ENCODE data around the gene MSRB1.

MSRB1 gene

GRCh38 chr16:1980030-1980769, 37.2 kb upstream of the MSRB1 start:
- TF ChIP-seq ARNT (IDR thresholded peaks at IDR 0.05): no peak
- no peak for TF ChIP-seq BHLHE40 (IDR thresholded peaks at IDR 0.05; ENCODE audit: borderline replicate concordance)
- no peak for TF ChIP-seq FOXM1 (IDR thresholded peaks at IDR 0.05; ENCODE audit: borderline replicate concordance)
- TF ChIP-seq CTBP1 (IDR thresholded peaks at IDR 0.05; ENCODE audit: borderline replicate concordance): no peak
- TF ChIP-seq FOXA1 (IDR thresholded peaks at IDR 0.05): no peak
- TF ChIP-seq ZNF384 (IDR thresholded peaks at IDR 0.05): no peak
- no peak for TF ChIP-seq ELF4 (IDR thresholded peaks at IDR 0.05)
- no peak for TF ChIP-seq LEF1 (IDR thresholded peaks at IDR 0.05; ENCODE audit: borderline replicate concordance)
- TF ChIP-seq SUZ12 (IDR thresholded peaks at IDR 0.05): no peak
- TF ChIP-seq PKNOX1 (IDR thresholded peaks at IDR 0.05): no peak
- TF ChIP-seq SP1 (IDR thresholded peaks at IDR 0.05): no peak
- no peak for TF ChIP-seq NFRKB (IDR thresholded peaks at IDR 0.05)
- TF ChIP-seq TARDBP (IDR thresholded peaks at IDR 0.05): no peak
- TF ChIP-seq HDGF (IDR thresholded peaks at IDR 0.05; ENCODE audit: borderline replicate concordance): no peak
- no peak for TF ChIP-seq L3MBTL2 (conservative IDR thresholded peaks at IDR 0.05)
- TF ChIP-seq FOXK2 (IDR thresholded peaks at IDR 0.05): no peak
- ChIA-PET POLR2A (interaction anchor here (3.5 to 9.2 kb wide), 2 partner anchors 8 to 15 kb away, joined by 27 to 88 read pairs; partner anchors contain the start of genes RNF151, RPS2 and TBL3), CTCF (no interaction called here)
- no peak for DNase-seq (ENCODE audit: extremely low spot score)

- no peak for DNase-seq (ENCODE audit: extremely low spot score)
- CTCF ChIA-PET: no interaction called here
- POLR2A ChIA-PET: interaction anchor here (3.1 to 9.2 kb wide), 3 partner anchors 8 to 14 kb away, joined by 27 to 88 read pairs (median 45); partner anchors contain the start of genes RNF151, RPS2 and TBL3
- TF ChIP-seq ARNT (IDR thresholded peaks at IDR 0.05): no peak
- no peak for TF ChIP-seq PKNOX1 (IDR thresholded peaks at IDR 0.05)
Measured at GRCh38 chr16:1979271-1980029, 36.5 kb upstream of the MSRB1 start.

- DNase-seq (ENCODE audit: extremely low spot score): no peak
- TF ChIP-seq FOXA1 (IDR thresholded peaks at IDR 0.05): no peak
- no peak for TF ChIP-seq CTBP1 (IDR thresholded peaks at IDR 0.05; ENCODE audit: borderline replicate concordance)
- ChIA-PET POLR2A (interaction anchor here (3.1 kb wide), 1 partner anchor 13 kb away, joined by 45 read pairs; the partner anchor contains the start of genes RNF151 and RPS2), CTCF (no interaction called here)
Measured at GRCh38 chr16:1978476-1979120, 35.6 kb upstream of the MSRB1 start.

- ChIA-PET POLR2A (interaction anchor here (3.1 kb wide), 1 partner anchor 13 kb away, joined by 45 read pairs; the partner anchor contains the start of genes RNF151 and RPS2), CTCF (no interaction called here)
- no peak for DNase-seq (ENCODE audit: extremely low spot score)
- TF ChIP-seq FOXK2 (IDR thresholded peaks at IDR 0.05) (no peak), SP1 (IDR thresholded peaks at IDR 0.05) (no peak), ZNF384 (IDR thresholded peaks at IDR 0.05) (no peak), TARDBP (IDR thresholded peaks at IDR 0.05) (no peak)
Measured at GRCh38 chr16:1977875-1978268, 34.9 kb upstream of the MSRB1 start.

GRCh38 chr16:1976951-1977874, 34.2 kb upstream of the MSRB1 start:
- POLR2A ChIA-PET: interaction anchor here (0.6 to 3.1 kb wide), 2 partner anchors 12 to 18 kb away, joined by 4 to 45 read pairs; partner anchors contain the start of genes NDUFB10, RNF151 and RPS2
- no peak for DNase-seq (ENCODE audit: extremely low spot score)
- CTCF ChIA-PET: no interaction called here
- TF ChIP-seq FOXM1 (IDR thresholded peaks at IDR 0.05; ENCODE audit: borderline replicate concordance) (no peak), TARDBP (IDR thresholded peaks at IDR 0.05) (no peak), SP1 (IDR thresholded peaks at IDR 0.05) (no peak), ZNF384 (IDR thresholded peaks at IDR 0.05) (no peak), FOXK2 (IDR thresholded peaks at IDR 0.05) (no peak), PKNOX1 (IDR thresholded peaks at IDR 0.05) (no peak), FOXA1 (IDR thresholded peaks at IDR 0.05) (no peak), CTBP1 (IDR thresholded peaks at IDR 0.05; ENCODE audit: borderline replicate concordance) (no peak), ARNT (IDR thresholded peaks at IDR 0.05) (no peak), L3MBTL2 (conservative IDR thresholded peaks at IDR 0.05) (no peak), LEF1 (IDR thresholded peaks at IDR 0.05; ENCODE audit: borderline replicate concordance) (no peak), HDGF (IDR thresholded peaks at IDR 0.05; ENCODE audit: borderline replicate concordance) (no peak), ELF4 (IDR thresholded peaks at IDR 0.05) (no peak), SUZ12 (IDR thresholded peaks at IDR 0.05) (no peak), NFRKB (IDR thresholded peaks at IDR 0.05) (no peak), BHLHE40 (IDR thresholded peaks at IDR 0.05; ENCODE audit: borderline replicate concordance) (no peak)

Measured in HEK293T (cell line).